ENCODE results near the gene PTER.

The PTER gene

GRCh38 chr10:16483241-16483917 lies 46.6 kb downstream of the PTER start:
- H3K4me3 ChIP-seq (ENCODE audit: low read length) = no peak overlapping the region
- no peak for TF ChIP-seq CTCF (IDR thresholded peaks at IDR 0.05; ENCODE audit: insufficient read depth, low read depth, low read length, missing control alignments)

GRCh38 chr10:16490511-16490910 lies 53.7 kb downstream of the PTER start:
- no peak overlapping the region for H3K4me3 ChIP-seq (ENCODE audit: low read length)
- DNase-seq (ENCODE audit: low read depth) = no peak
- TF ChIP-seq CTCF (IDR thresholded peaks at IDR 0.05; ENCODE audit: insufficient read depth, low read depth, low read length, missing control alignments) = no peak

More at GRCh38 chr10:16483241-16483917, 46.6 kb downstream of the PTER start:
- no peak for DNase-seq (ENCODE audit: low read depth)

- no peak overlapping the region for H3K4me3 ChIP-seq (ENCODE audit: low read length)
- TF ChIP-seq CTCF (IDR thresholded peaks at IDR 0.05; ENCODE audit: insufficient read depth, low read depth, low read length, missing control alignments) = no peak
- no peak for DNase-seq (ENCODE audit: low read depth)
These were observed 55.1 kb downstream of the PTER start for GRCh38 chr10:16491933-16492332.

- DNase-seq (ENCODE audit: low read depth) = no peak
- no peak for TF ChIP-seq CTCF (IDR thresholded peaks at IDR 0.05; ENCODE audit: insufficient read depth, low read depth, low read length, missing control alignments)
- no peak overlapping the region for H3K4me3 ChIP-seq (ENCODE audit: low read length)
These were observed 57.2 kb downstream of the PTER start for GRCh38 chr10:16493884-16494536.

- H3K4me3 ChIP-seq (ENCODE audit: low read length) = no peak overlapping the region
- DNase-seq (ENCODE audit: low read depth) = no peak
- no peak for TF ChIP-seq CTCF (IDR thresholded peaks at IDR 0.05; ENCODE audit: insufficient read depth, low read depth, low read length, missing control alignments)
These were observed 61.1 kb downstream of the PTER start for GRCh38 chr10:16497911-16498310.

- no peak overlapping the region for H3K4me3 ChIP-seq (ENCODE audit: low read length)
- no peak for TF ChIP-seq CTCF (IDR thresholded peaks at IDR 0.05; ENCODE audit: insufficient read depth, low read depth, low read length, missing control alignments)
- DNase-seq (ENCODE audit: low read depth) = no peak
These were observed 68.4 kb downstream of the PTER start for GRCh38 chr10:16505161-16505560.

- DNase-seq (ENCODE audit: low read depth) = peak; percentile 35
- no peak overlapping the region for H3K4me3 ChIP-seq (ENCODE audit: low read length)
- TF ChIP-seq CTCF (IDR thresholded peaks at IDR 0.05; ENCODE audit: insufficient read depth, low read depth, low read length, missing control alignments) = no peak
These were observed 73.2 kb downstream of the PTER start for GRCh38 chr10:16509996-16510395.
